ENCODE data around the gene CILP. TPM values are rescaled to one million over a fixed set of nuclear protein-coding genes. Genes with fewer than 3 reads are reported as not detected.

The CILP gene
- total and polyA plus RNA-seq, 4 donors, result 0.30 to 0.97 (median 0.66) TPM

DNA sequence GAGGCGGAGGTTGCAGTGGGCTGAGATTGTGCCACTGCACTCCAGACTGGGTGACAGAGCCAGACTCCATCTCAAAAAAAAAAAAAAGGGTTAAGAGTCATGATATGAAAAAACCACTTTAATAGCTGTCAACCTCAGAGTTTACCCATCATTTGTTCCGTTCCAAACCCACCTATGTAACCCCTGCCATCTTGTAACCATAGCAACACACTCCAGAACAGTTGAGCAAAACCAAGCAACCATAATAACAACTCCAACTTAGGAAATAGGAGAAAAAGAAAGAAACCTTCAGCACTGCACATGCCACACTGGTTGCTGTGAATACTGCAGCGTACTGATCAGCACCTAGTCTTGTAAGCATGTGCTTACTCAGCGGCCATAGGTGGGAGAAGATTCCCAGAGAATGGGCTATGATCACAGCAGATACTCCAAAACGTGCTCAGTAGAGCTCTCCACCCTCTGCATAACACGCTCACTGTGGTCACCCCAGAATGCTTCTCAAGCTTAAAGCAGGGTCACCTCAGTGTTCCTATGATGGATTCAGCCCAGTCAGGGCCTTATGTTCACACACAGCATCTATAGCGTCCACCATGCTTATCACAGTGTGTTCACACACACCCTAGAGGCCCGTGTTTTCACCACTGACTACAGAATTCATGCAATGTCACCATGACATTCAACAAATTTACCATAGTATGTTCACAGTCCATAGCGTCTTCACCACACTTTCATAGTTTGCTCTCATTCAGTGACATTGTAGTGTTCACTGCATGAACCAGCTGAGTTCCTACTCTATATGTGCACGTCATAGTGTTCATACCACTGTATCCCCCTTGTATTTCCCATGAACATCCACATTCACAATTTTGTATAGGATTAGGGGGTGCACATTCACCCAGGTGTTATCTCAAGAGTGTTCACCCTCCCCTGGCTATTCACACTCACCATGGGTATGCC is 6.5 kb upstream of the CILP start:
- no peak for DNase-seq
- TF ChIP-seq, protein P1, sequence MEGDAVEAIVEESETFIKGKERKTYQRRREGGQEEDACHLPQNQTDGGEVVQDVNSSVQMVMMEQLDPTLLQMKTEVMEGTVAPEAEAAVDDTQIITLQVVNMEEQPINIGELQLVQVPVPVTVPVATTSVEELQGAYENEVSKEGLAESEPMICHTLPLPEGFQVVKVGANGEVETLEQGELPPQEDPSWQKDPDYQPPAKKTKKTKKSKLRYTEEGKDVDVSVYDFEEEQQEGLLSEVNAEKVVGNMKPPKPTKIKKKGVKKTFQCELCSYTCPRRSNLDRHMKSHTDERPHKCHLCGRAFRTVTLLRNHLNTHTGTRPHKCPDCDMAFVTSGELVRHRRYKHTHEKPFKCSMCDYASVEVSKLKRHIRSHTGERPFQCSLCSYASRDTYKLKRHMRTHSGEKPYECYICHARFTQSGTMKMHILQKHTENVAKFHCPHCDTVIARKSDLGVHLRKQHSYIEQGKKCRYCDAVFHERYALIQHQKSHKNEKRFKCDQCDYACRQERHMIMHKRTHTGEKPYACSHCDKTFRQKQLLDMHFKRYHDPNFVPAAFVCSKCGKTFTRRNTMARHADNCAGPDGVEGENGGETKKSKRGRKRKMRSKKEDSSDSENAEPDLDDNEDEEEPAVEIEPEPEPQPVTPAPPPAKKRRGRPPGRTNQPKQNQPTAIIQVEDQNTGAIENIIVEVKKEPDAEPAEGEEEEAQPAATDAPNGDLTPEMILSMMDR (IDR thresholded peaks at IDR 0.05; ENCODE audit: control extremely low read depth, extremely low read depth), result no peak
- H3K27me3 ChIP-seq (ENCODE audit: control insufficient read depth in 3 of 3, insufficient read depth in 3 of 3, low read length in 2 of 3), result no peaks in the 10 kb centered on the region
- H3K27ac ChIP-seq (ENCODE audit: low read depth in 1 of 2, low read length in 1 of 2), result no peak overlapping the region
- H3K9ac ChIP-seq (ENCODE audit: insufficient read depth in 1 of 2, low read length in 2 of 2), result no peak overlapping the region
- H3K36me3 ChIP-seq (ENCODE audit: control insufficient read depth in 4 of 4, insufficient read depth in 4 of 4, low read length in 4 of 4), result no peaks in the 10 kb centered on the region
- H3K4me3 ChIP-seq, result no peak overlapping the region
- peaks cover 0 to under 1% (median 0%) of the 10 kb centered on the region in 4 donors for H3K9me3 ChIP-seq (ENCODE audit: control insufficient read depth in 4 of 4, insufficient read depth in 3 of 4, low read length in 3 of 4)
- H3K4me1 ChIP-seq (ENCODE audit: control insufficient read depth in 5 of 5, insufficient read depth in 5 of 5, low read length in 5 of 5), result no peaks in the 10 kb centered on the region
- ATAC-seq (ENCODE audit: insufficient read depth, low FRiP score), result no peak
- WGBS, 2 donors, result 85% methylated on average over 10 of the region's 10 CpGs

DNA sequence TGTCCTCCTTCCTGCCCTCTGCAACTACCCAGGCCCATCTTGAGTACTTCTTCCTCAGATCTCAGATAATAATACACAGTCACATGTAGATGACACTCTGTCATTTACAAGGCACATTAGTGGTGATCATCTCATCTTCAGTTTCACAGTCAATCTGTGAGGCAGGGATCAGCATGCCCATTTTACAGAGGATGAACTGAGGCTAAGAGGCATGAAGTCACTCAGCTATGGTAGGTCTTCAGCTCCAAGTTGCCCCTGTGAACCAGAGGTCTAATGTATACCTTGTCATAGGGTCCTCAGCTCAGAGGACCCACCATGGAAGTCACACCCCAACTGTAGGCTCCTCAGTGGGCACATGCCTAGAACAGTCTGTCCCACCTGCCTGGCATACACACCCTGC is 4.2 kb upstream of the CILP start:
- DNase-seq, result no peak
- Histone ChIP-seq H3K9me3 (ENCODE audit: control insufficient read depth in 4 of 4, insufficient read depth in 3 of 4, low read length in 3 of 4) (no peaks in the 10 kb centered on the region), H3K36me3 (ENCODE audit: control insufficient read depth in 4 of 4, insufficient read depth in 4 of 4, low read length in 4 of 4) (no peaks in the 10 kb centered on the region), H3K4me1 (ENCODE audit: control insufficient read depth in 5 of 5, insufficient read depth in 5 of 5, low read length in 5 of 5) (peaks cover 0 to 20% (median 6%) of the 10 kb centered on the region in 5 donors), H3K27me3 (ENCODE audit: control insufficient read depth in 3 of 3, insufficient read depth in 3 of 3, low read length in 2 of 3) (no peaks in the 10 kb centered on the region), H3K9ac (ENCODE audit: insufficient read depth in 1 of 2, low read length in 2 of 2) (no peak overlapping the region), H3K4me3 (no peak overlapping the region), H3K27ac (ENCODE audit: low read depth in 1 of 2, low read length in 1 of 2) (no peak overlapping the region)
- ATAC-seq (ENCODE audit: insufficient read depth, low FRiP score), result no peak
- TF ChIP-seq, protein P1 (IDR thresholded peaks at IDR 0.05; ENCODE audit: control extremely low read depth, extremely low read depth), result no peak

GRCh38 chr15:65214010-65214409 is 2.7 kb upstream of the CILP start:
- WGBS, 2 donors, result 83 to 86% methylated on average over 4 of the region's 4 CpGs
- Histone ChIP-seq H3K27ac (ENCODE audit: low read depth in 1 of 2, low read length in 1 of 2) (no peak overlapping the region), H3K9me3 (ENCODE audit: control insufficient read depth in 4 of 4, insufficient read depth in 3 of 4, low read length in 3 of 4) (no peaks in the 10 kb centered on the region), H3K4me3 (no peak overlapping the region), H3K4me1 (ENCODE audit: control insufficient read depth in 5 of 5, insufficient read depth in 5 of 5, low read length in 5 of 5) (peaks cover 0 to 27% (median 6%) of the 10 kb centered on the region in 5 donors), H3K27me3 (ENCODE audit: control insufficient read depth in 3 of 3, insufficient read depth in 3 of 3, low read length in 2 of 3) (no peaks in the 10 kb centered on the region), H3K9ac (ENCODE audit: insufficient read depth in 1 of 2, low read length in 2 of 2) (no peak overlapping the region), H3K36me3 (ENCODE audit: control insufficient read depth in 4 of 4, insufficient read depth in 4 of 4, low read length in 4 of 4) (no peaks in the 10 kb centered on the region)
- TF ChIP-seq, protein P1 (IDR thresholded peaks at IDR 0.05; ENCODE audit: control extremely low read depth, extremely low read depth), result no peak
- DNase-seq (no peak), ATAC-seq (ENCODE audit: insufficient read depth, low FRiP score) (no peak)
